GM23338 (cell line): ENCODE results near the gene GFI1B. TPM values are rescaled to one million over a fixed set of nuclear protein-coding genes. Genes with fewer than 3 reads are reported as not detected.

Experiments used
- ATAC-seq: fragments of 200-7000 bp; cut with Tn5 transposase; 3 replicates; pipeline ENCODE4 v1.9.1; 2020
- DNase-seq: peaks from one replicate; pipeline ENCODE4 v3.0.0-alpha.2; 2015; ENCODE audit warnings: low spot score
- H2AFZ ChIP-seq: fragments of 200-600 bp; sonication (generic); 2 replicates; pipeline ENCODE4 v1.8.0; 2016; ENCODE audit warnings: antibody characterized with exemption, mild to moderate bottlenecking, moderate library complexity
- H3F3A ChIP-seq: fragments of 200-600 bp; sonication (generic); replicated peaks from 2 replicates; pipeline ENCODE4 v1.8.0; 2017; ENCODE audit warnings: antibody characterized with exemption, mixed run types, low read depth
- H3K27ac ChIP-seq: fragments of 200-600 bp; sonication (generic); 2 replicates; pipeline ENCODE4 v1.6.1; 2016; ENCODE audit warnings: low read depth
- H3K27me3 ChIP-seq: fragments of 200-600 bp; sonication (generic); 2 replicates; pipeline ENCODE4 v1.8.0; 2016; ENCODE audit warnings: mild to moderate bottlenecking, mixed run types, moderate library complexity; ENCODE audit not compliant: insufficient read depth
- H3K36me3 ChIP-seq: fragments of 200-600 bp; sonication (generic); 2 replicates; pipeline ENCODE4 v1.8.0; 2016; ENCODE audit warnings: mild to moderate bottlenecking; ENCODE audit not compliant: insufficient read depth
- H3K4me1 ChIP-seq: fragments of 200-600 bp; sonication (generic); 2 replicates; pipeline ENCODE4 v1.8.0; 2016; ENCODE audit warnings: mild to moderate bottlenecking, moderate library complexity; ENCODE audit not compliant: insufficient read depth
- H3K4me2 ChIP-seq: fragments of 200-600 bp; sonication (generic); 2 replicates; pipeline ENCODE4 v1.7.1; 2017; ENCODE audit warnings: mixed run types
- H3K4me3 ChIP-seq: fragments of 200-600 bp; sonication (generic); 2 replicates; pipeline ENCODE4 v1.6.1; 2016; ENCODE audit warnings: mixed run types
- H3K79me2 ChIP-seq: fragments of 200-600 bp; sonication (generic); replicated peaks from 2 replicates; pipeline ENCODE4 v1.8.0; 2017; ENCODE audit warnings: mild to moderate bottlenecking; ENCODE audit not compliant: insufficient read depth
- H3K9me2 ChIP-seq: fragments of 200-600 bp; sonication (generic); 2 replicates; pipeline ENCODE4 v1.8.0; 2017; ENCODE audit not compliant: insufficient read depth
- H4K20me1 ChIP-seq: fragments of 200-600 bp; sonication (generic); replicated peaks from 2 replicates; pipeline ENCODE4 v1.8.0; 2017; ENCODE audit warnings: mild to moderate bottlenecking; ENCODE audit not compliant: insufficient read depth
- H3K27ac Mint-ChIP-seq: 2 replicates; pipeline ENCODE4 v1.8.0; 2020; ENCODE audit warnings: inconsistent platforms, mild to moderate bottlenecking, moderate library complexity, mixed read lengths
- H3K27me3 Mint-ChIP-seq: 3 replicates; pipeline ENCODE4 v1.8.0; 2022; ENCODE audit warnings: low read depth, mild to moderate bottlenecking, moderate library complexity, mixed read lengths, inconsistent platforms; ENCODE audit not compliant: insufficient read depth, poor library complexity
- H3K36me3 Mint-ChIP-seq: 3 replicates; pipeline ENCODE4 v1.8.0; 2021; ENCODE audit warnings: low read depth, mild to moderate bottlenecking, inconsistent platforms, moderate library complexity, mixed read lengths
- H3K4me1 Mint-ChIP-seq: 3 replicates; pipeline ENCODE4 v1.8.0; 2020; ENCODE audit warnings: mild to moderate bottlenecking, inconsistent platforms, mixed read lengths
- H3K4me3 Mint-ChIP-seq: 3 replicates; pipeline ENCODE4 v1.8.0; 2021; ENCODE audit warnings: moderate library complexity, mild to moderate bottlenecking, inconsistent platforms, mixed read lengths
- H3K9me3 Mint-ChIP-seq: 3 replicates; pipeline ENCODE4 v1.8.0; 2020; ENCODE audit warnings: moderate library complexity, mild to moderate bottlenecking, inconsistent platforms, mixed read lengths
- CREB1 ChIP-seq: fragments of 250-450 bp; sonication (Bioruptor Pico); IDR thresholded peaks from 2 replicates; pipeline ENCODE4 v1.5.0; 2020; ENCODE audit warnings: low read depth, mild to moderate bottlenecking, moderate library complexity
- CTCF ChIP-seq, 2 experiments: fragments of 200-600 bp in 1 of 2; sonication (generic) in 1 of 2; conservative IDR thresholded peaks; 2 replicates each; pipeline versions ENCODE4 v1.5.1 to v1.6.1; 2016 to 2017; ENCODE audit warnings: antibody characterized with exemption in 2 of 2, low read depth in 2 of 2, mild to moderate bottlenecking in 2 of 2, moderate library complexity in 1 of 2
- ETS1 ChIP-seq: IDR thresholded peaks from 2 replicates; pipeline ENCODE4 v1.6.1; 2016; ENCODE audit warnings: antibody characterized with exemption
- EZH2 ChIP-seq: fragments of 200-600 bp; sonication (generic); IDR thresholded peaks from one replicate; pipeline ENCODE4 v1.8.0; 2017; ENCODE audit warnings: antibody characterized with exemption, mild to moderate bottlenecking, low read depth; ENCODE audit not compliant: unreplicated experiment
- EZH2phosphoT487 ChIP-seq: fragments of 200-600 bp; sonication (generic); IDR thresholded peaks from one replicate; pipeline ENCODE4 v1.8.1; 2018; ENCODE audit warnings: antibody characterized with exemption; ENCODE audit not compliant: unreplicated experiment
- JUNB ChIP-seq: IDR thresholded peaks from one replicate; pipeline ENCODE4 v1.6.1; 2016; ENCODE audit warnings: antibody characterized with exemption; ENCODE audit not compliant: unreplicated experiment
- NANOG ChIP-seq: IDR thresholded peaks from 2 replicates; pipeline ENCODE4 v1.6.1; 2016; ENCODE audit warnings: antibody characterized with exemption, borderline replicate concordance
- POLR2AphosphoS5 ChIP-seq: IDR thresholded peaks from 2 replicates; pipeline ENCODE4 v1.6.1; 2016; ENCODE audit warnings: antibody characterized with exemption, low read depth
- REST ChIP-seq: IDR thresholded peaks from one replicate; pipeline ENCODE4 v1.6.1; 2018; ENCODE audit warnings: antibody characterized with exemption; ENCODE audit not compliant: unreplicated experiment
- STAT1 ChIP-seq: IDR thresholded peaks from one replicate; pipeline ENCODE4 v1.6.1; 2016; ENCODE audit warnings: antibody characterized with exemption; ENCODE audit not compliant: unreplicated experiment
- ZNF114 ChIP-seq: fragments of 250-450 bp; sonication (Bioruptor Pico); IDR thresholded peaks from 2 replicates; pipeline ENCODE4 v1.5.0; 2020; ENCODE audit warnings: mild to moderate bottlenecking, moderate library complexity
- ZNF331 ChIP-seq: fragments of 250-450 bp; sonication (Bioruptor Pico); IDR thresholded peaks from 2 replicates; pipeline ENCODE4 v1.5.0; 2020; ENCODE audit warnings: low read depth, mild to moderate bottlenecking, moderate library complexity
- ZNF462 ChIP-seq: fragments of 250-450 bp; sonication (Bioruptor Pico); IDR thresholded peaks from 2 replicates; pipeline ENCODE4 v1.5.0; 2020; ENCODE audit warnings: mild to moderate bottlenecking, moderate library complexity
- polyA plus RNA-seq: library from polyadenylated mRNA; unstranded; fragments of >200 nt; fragmentation: Nextera tagmentation; extraction: Ambion mirVana; gene quantifications from 2 replicates; pipeline ENCODE4 v1.2.1, GENCODE V29; 2016
- total RNA-seq: library from RNA; depleted of rRNA; stranded (reverse); fragments of >200 nt; shearing (Covaris generic); gene quantifications from 2 replicates; pipeline ENCODE4 v1.2.3, GENCODE V29; 2014

Gene GFI1B
- total and polyA plus RNA-seq, 2 experiments from 2014 or later = 0.38 TPM; not detected in 1

GRCh38 chr9:132965478-132965877 is 13.0 kb upstream of the GFI1B start:
- no peaks in the 10 kb centered on the region for H3K36me3 Mint-ChIP-seq
- no peak overlapping the region for H3K4me3 Mint-ChIP-seq
- DNase-seq (no peak), ATAC-seq (no peak)
- no peaks in the 10 kb centered on the region for H3K9me3 Mint-ChIP-seq
- H3K4me1 Mint-ChIP-seq = peaks cover 6% of the 10 kb centered on the region; the same call in 1 of the 3 replicates
- Histone ChIP-seq H3K4me3 (no peak overlapping the region), H3K27ac (no peak overlapping the region), H3K36me3 (no peaks in the 10 kb centered on the region), H3F3A (no peaks in the 10 kb centered on the region), H3K27me3 (no peaks in the 10 kb centered on the region), H3K4me1 (no peaks in the 10 kb centered on the region), H3K4me2 (no peak overlapping the region), H3K79me2 (no peaks in the 10 kb centered on the region), H3K9me2 (no peaks in the 10 kb centered on the region), H2AFZ (no peak overlapping the region), H4K20me1 (no peaks in the 10 kb centered on the region)
- H3K27ac Mint-ChIP-seq = no peak overlapping the region
- H3K27me3 Mint-ChIP-seq = peaks cover 2% of the 10 kb centered on the region
- TF ChIP-seq ZNF462 (no peak), ZNF331 (CRISPR knock-in tag) (no peak), ZNF114 (CRISPR knock-in tag) (no peak), STAT1 (no peak), EZH2phosphoT487 (no peak), EZH2 (no peak), REST (no peak), ETS1 (no peak), POLR2AphosphoS5 (no peak), CREB1 (CRISPR knock-in tag) (no peak), JUNB (no peak), CTCF (conservative IDR thresholded peaks at IDR 0.05; ENCODE audit: low read depth in 2 of 2) (no peak), NANOG (no peak)
